WERI-Rb-1 (cell line): ENCODE data around the gene DYNLRB1.

ENCODE experiments used
- DNase-seq: peaks from one replicate; pipeline ENCODE4 v3.0.0-alpha.2; 2020
- H3K27ac ChIP-seq: fragments of 250-450 bp; sonication (Bioruptor Pico); 2 replicates; pipeline ENCODE4 v1.5.1; 2020; ENCODE audit warnings: mild to moderate bottlenecking, moderate library complexity
- H3K27me3 ChIP-seq: fragments of 250-450 bp; sonication (Bioruptor Pico); 2 replicates; pipeline ENCODE4 v1.5.1; 2021; ENCODE audit warnings: mild to moderate bottlenecking, low read depth, moderate library complexity; ENCODE audit not compliant: insufficient read depth, severe bottlenecking
- H3K36me3 ChIP-seq: fragments of 250-450 bp; sonication (Bioruptor Pico); 2 replicates; pipeline ENCODE4 v1.5.1; 2020; ENCODE audit warnings: mild to moderate bottlenecking, moderate library complexity
- H3K4me3 ChIP-seq: 2 replicates; pipeline ENCODE4 v1.5.1; 2011; ENCODE audit warnings: low read depth, mild to moderate bottlenecking, control low read depth, low read length
- H3K9me3 ChIP-seq: fragments of 250-450 bp; sonication (Bioruptor Pico); 2 replicates; pipeline ENCODE4 v1.5.1; 2021; ENCODE audit warnings: mild to moderate bottlenecking, moderate library complexity; ENCODE audit not compliant: severe bottlenecking
- TF ChIP-seq, protein P1 (sequence below): IDR thresholded peaks from 2 replicates; pipeline ENCODE4 v1.5.1; 2011; ENCODE audit warnings: low read depth, mild to moderate bottlenecking, control low read depth, inconsistent platforms, low read length

Gene DYNLRB1

DNA sequence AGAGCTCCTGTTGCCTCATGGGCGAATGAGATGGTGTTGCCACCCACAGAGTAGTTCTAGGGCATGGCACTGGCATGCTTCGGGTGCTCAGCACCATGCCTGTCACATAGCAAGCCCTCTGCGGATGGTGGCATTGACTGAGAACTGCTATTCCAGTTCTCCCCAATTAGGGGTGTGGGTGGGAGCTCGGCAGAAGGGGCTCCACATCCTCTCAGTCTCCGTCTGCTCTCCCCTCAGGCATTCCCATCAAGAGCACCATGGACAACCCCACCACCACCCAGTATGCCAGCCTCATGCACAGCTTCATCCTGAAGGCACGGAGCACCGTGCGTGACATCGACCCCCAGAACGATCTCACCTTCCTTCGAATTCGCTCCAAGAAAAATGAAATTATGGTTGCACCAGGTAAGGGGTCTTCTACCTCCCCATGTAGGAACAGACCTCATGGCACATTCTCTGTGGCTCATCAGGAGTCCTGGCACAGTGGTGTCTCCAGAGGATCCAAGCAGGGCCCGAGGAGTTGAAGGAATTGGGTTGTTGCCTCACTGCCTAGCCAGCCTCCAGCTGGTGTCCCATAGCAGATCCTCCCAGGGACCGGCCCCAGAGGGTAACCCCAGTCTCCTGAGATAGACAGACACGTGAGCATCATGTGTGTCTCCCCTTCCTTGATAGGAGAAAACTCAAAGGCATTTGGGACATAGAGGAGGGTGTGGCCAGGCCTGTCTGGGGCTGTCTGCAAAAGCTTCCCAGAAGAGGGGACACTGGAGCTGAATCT is 18.4 kb downstream of the DYNLRB1 start:
- TF ChIP-seq, protein P1, sequence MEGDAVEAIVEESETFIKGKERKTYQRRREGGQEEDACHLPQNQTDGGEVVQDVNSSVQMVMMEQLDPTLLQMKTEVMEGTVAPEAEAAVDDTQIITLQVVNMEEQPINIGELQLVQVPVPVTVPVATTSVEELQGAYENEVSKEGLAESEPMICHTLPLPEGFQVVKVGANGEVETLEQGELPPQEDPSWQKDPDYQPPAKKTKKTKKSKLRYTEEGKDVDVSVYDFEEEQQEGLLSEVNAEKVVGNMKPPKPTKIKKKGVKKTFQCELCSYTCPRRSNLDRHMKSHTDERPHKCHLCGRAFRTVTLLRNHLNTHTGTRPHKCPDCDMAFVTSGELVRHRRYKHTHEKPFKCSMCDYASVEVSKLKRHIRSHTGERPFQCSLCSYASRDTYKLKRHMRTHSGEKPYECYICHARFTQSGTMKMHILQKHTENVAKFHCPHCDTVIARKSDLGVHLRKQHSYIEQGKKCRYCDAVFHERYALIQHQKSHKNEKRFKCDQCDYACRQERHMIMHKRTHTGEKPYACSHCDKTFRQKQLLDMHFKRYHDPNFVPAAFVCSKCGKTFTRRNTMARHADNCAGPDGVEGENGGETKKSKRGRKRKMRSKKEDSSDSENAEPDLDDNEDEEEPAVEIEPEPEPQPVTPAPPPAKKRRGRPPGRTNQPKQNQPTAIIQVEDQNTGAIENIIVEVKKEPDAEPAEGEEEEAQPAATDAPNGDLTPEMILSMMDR: no peak
- Histone ChIP-seq H3K27ac (no peak overlapping the region), H3K9me3 (no peaks in the 10 kb centered on the region), H3K27me3 (no peaks in the 10 kb centered on the region), H3K36me3 (peaks cover 72% of the 10 kb centered on the region), H3K4me3 (no peak overlapping the region)
- no peak for DNase-seq

DNA sequence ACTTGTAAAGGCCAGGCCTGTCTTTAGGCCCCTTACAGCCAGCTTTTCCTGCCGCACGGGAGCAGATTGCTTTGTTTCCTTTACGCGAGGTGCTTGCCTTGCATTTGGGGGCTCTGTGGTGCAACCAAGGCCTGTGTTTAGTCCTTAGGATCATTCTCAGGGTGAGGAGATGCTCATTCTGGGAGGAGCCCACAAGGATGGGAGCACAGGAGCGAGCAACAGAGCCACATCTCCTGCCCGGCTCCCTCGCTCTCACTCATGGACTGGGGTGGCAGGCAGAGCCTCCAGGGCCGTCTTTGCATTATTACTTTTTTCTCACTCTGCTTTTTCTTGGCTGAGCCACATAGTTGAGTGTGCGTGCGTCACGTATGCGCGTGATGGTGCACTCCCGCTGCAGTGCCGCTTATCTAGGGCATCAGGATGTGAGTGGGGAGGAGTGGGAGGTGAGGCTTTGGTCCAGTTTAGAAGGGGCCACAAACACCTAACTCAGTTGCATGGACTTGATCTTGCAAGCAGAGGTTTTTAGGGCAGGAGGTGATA is 19.1 kb downstream of the DYNLRB1 start:
- Histone ChIP-seq H3K36me3 (peaks cover 72% of the 10 kb centered on the region), H3K27ac (no peak overlapping the region)

DNA sequence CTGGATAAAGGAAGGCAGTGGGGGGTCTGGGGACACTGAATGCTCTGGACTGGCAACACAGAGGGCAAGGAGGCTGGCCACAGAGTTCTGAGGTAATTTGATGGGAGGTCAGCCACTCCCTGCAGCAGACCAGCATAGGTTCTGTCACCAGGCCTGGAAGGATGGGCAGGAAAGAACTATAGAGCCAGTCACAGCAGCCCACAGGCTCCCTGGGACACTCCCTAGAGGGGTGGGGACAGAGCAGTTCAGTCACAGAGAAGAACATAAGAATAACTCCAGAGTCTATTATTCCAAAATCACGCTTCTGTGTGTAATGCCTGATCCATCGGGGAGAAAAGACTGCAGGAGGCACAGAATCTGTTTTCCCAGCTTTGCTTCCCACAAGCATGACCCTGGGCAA is 19.6 kb downstream of the DYNLRB1 start:
- peaks cover 73% of the 10 kb centered on the region for H3K36me3 ChIP-seq

More for the DNA sequence above, 19.1 kb downstream of the DYNLRB1 start:
- no peaks in the 10 kb centered on the region for H3K27me3 ChIP-seq
- no peaks in the 10 kb centered on the region for H3K9me3 ChIP-seq
- DNase-seq: no peak
- no peak overlapping the region for H3K4me3 ChIP-seq
- TF ChIP-seq, protein P1: no peak

DNA sequence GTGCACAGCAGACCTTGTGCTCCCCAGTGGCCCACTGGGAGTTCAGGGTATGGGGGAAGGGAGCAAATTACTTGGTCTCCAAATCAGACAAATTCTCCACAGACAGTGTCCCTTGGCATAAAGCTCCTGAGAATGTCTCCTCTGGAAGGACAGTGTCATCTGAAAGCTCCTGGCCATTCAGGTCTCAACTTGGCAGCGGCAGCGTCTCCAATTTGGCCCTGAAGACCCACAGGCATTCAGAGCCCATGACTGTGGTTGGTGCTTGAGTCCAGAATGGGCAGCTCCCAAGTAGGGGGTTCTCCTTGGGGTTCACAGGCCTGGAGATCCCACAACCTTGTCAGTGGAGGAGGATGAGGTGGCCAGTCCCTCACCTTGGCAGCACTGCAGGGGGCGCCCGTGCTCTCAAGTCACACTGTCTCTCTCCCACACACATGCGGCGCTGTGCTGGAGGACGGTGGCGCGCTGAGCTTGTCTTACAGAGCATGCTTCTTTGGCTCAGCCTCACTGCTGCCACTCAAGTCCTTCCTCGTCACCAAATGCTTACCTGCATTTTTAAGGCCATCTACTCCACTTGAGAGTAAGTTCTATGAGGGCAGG is 20.7 kb downstream of the DYNLRB1 start:
- no peak overlapping the region for H3K4me3 ChIP-seq
- peaks cover 76% of the 10 kb centered on the region for H3K36me3 ChIP-seq
- DNase-seq: peak; percentile 90
- TF ChIP-seq, protein P1: peak; percentile 97
- no peaks in the 10 kb centered on the region for H3K27me3 ChIP-seq
- H3K27ac ChIP-seq: no peak overlapping the region
- no peaks in the 10 kb centered on the region for H3K9me3 ChIP-seq

More for the DNA sequence above, 19.6 kb downstream of the DYNLRB1 start:
- no peak for DNase-seq
- H3K9me3 ChIP-seq: no peaks in the 10 kb centered on the region
- H3K4me3 ChIP-seq: no peak overlapping the region
- no peak overlapping the region for H3K27ac ChIP-seq
- no peaks in the 10 kb centered on the region for H3K27me3 ChIP-seq
- TF ChIP-seq, protein P1: no peak

DNA sequence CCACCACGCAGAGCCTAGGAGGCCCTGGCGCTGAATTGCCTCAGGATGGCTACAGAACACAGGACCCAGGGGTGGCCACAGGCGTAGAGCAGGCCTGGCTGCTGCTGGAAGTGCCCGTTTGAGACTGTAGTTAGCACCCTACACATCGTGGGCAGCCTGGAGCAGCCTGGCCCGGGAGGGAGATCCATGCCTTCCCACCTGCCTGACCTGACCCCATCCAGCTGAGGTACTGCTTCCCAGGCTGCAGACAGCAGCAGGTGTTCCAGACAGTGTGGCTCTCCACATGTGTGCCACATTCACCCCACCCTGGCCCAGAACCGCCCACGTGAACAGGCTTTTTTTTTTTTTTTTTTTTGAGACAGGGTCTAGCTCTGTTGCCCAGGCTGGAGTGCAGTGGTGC is 21.4 kb downstream of the DYNLRB1 start:
- H3K9me3 ChIP-seq: no peaks in the 10 kb centered on the region
- no peak overlapping the region for H3K27ac ChIP-seq
- TF ChIP-seq, protein P1: no peak
- H3K27me3 ChIP-seq: no peaks in the 10 kb centered on the region
- DNase-seq: no peak
- H3K36me3 ChIP-seq: peaks cover 70% of the 10 kb centered on the region
- H3K4me3 ChIP-seq: no peak overlapping the region
